Sciatic nerve (tissue), 2 donors: Measurements from ENCODE around the gene STON1. TPM values are rescaled to one million over a fixed set of nuclear protein-coding genes. Genes with fewer than 3 reads are reported as not detected.
"Not testable (repeated sequence)": the region's sequence is repeated elsewhere in the genome, so short reads cannot be mapped to it uniquely, and the experiment has no call there.

Experiments
- ATAC-seq: fragments of 200-7000 bp; cut with Tn5 transposase; one replicate; pipeline ENCODE4 v1.9.1; 2020; ENCODE audit warnings: mild to moderate bottlenecking, moderate library complexity
- DNase-seq: peaks from one replicate; pipeline ENCODE4 v3.0.0-alpha.2; 2020; ENCODE audit warnings: low spot score
- intact Hi-C: fragments of 100-400 bp; cut with DNase I; formaldehyde crosslinking; loops from one replicate; pipeline ENCODE4 v1.14.2; 2022
- total RNA-seq: library from RNA; stranded (reverse); fragmentation: NEBNext Ultra II Directional; extraction: Animal tissue kit (Norgen Biotek cat#: 25700); gene quantifications from one replicate; pipeline ENCODE4 v1.2.1, GENCODE V29; 2021
- donor health status: DM: no; HTN: no; CAD: no.
- donor health status: DM: no; HTN: no; CAD: no.

The STON1 gene
- total RNA-seq, 1 donor from 2014 or later, result 55.3 TPM

GRCh38 chr2:48562281-48562680 is 32.3 kb downstream of the STON1 start:
- DNase-seq (no peak), ATAC-seq (no peak)
- intact Hi-C loops, result no loop called here

GRCh38 chr2:48566592-48567310 is 36.8 kb downstream of the STON1 start:
- peak; percentile 57 for ATAC-seq
- intact Hi-C loops, result no loop called here
- DNase-seq, result no peak

- ATAC-seq, result no peak
- no peak for DNase-seq
- intact Hi-C loops, result no loop called here
These were observed 37.7 kb downstream of the STON1 start for GRCh38 chr2:48567671-48568070.

- DNase-seq (no peak), ATAC-seq (peak; percentile 76)
- intact Hi-C loops, result no loop called here
These were observed 38.6 kb downstream of the STON1 start for GRCh38 chr2:48568547-48568946.

- DNase-seq (no peak), ATAC-seq (no peak)
- intact Hi-C loops, result no loop called here
These were observed 39.5 kb downstream of the STON1 start for GRCh38 chr2:48569433-48569832.

GRCh38 chr2:48572816-48573215 is 42.9 kb downstream of the STON1 start:
- intact Hi-C loops, result no loop called here
- ATAC-seq (peak; percentile 13), DNase-seq (no peak)

- intact Hi-C loops, result no loop called here
- ATAC-seq (no peak), DNase-seq (no peak)
These were observed 44.7 kb downstream of the STON1 start for GRCh38 chr2:48574353-48575287.

- ATAC-seq (no peak), DNase-seq (no peak)
- intact Hi-C loops, result no loop called here
These were observed 48.4 kb downstream of the STON1 start for GRCh38 chr2:48578313-48578712.

GRCh38 chr2:48583961-48584360 is 54.0 kb downstream of the STON1 start:
- intact Hi-C loops, result no loop called here
- DNase-seq, result no peak
- ATAC-seq, result no peak

- ATAC-seq (no peak), DNase-seq (no peak)
- intact Hi-C loops, result no loop called here
These were observed 54.6 kb downstream of the STON1 start for GRCh38 chr2:48584551-48584950.

- DNase-seq, result no peak
- ATAC-seq, result no peak
- intact Hi-C loops, result no loop called here
These were observed 56.5 kb downstream of the STON1 start for GRCh38 chr2:48586433-48586832.

GRCh38 chr2:48587560-48587959 is 57.6 kb downstream of the STON1 start:
- ATAC-seq, result peak; percentile 59
- intact Hi-C loops, result no loop called here
- no peak for DNase-seq

- intact Hi-C loops, result no loop called here
- ATAC-seq (peak; percentile 16), DNase-seq (no peak)
These were observed 58.0 kb downstream of the STON1 start for GRCh38 chr2:48587961-48588360.

- intact Hi-C loops, result no loop called here
- no peak for ATAC-seq
- DNase-seq, result no peak
These were observed 58.8 kb downstream of the STON1 start for GRCh38 chr2:48588745-48589144.

GRCh38 chr2:48589170-48589767 is 59.3 kb downstream of the STON1 start:
- DNase-seq (peak; percentile 71), ATAC-seq (peak; percentile 54)
- intact Hi-C loops, result no loop called here

GRCh38 chr2:48590017-48590416 is 60.1 kb downstream of the STON1 start:
- no peak for DNase-seq
- intact Hi-C loops, result no loop called here
- ATAC-seq, result no peak

GRCh38 chr2:48592067-48592466 is 62.1 kb downstream of the STON1 start:
- intact Hi-C loops, result no loop called here
- ATAC-seq (no peak), DNase-seq (no peak)

GRCh38 chr2:48596751-48597150 is 66.8 kb downstream of the STON1 start:
- intact Hi-C loops, result not testable (repeated sequence)

GRCh38 chr2:48597492-48597891 is 67.5 kb downstream of the STON1 start:
- ATAC-seq, result no peak
- DNase-seq, result no peak
- intact Hi-C loops, result no loop called here

More at GRCh38 chr2:48596751-48597150, 66.8 kb downstream of the STON1 start:
- DNase-seq, ATAC-seq: not testable (repeated sequence)
